ENCODE results near the gene RBFOX2.

- TF ChIP-seq SMC3 (IDR thresholded peaks at IDR 0.05; ENCODE audit: low read depth, low read length) (no peak), RXRA (IDR thresholded peaks at IDR 0.05; ENCODE audit: borderline replicate concordance, low read depth) (no peak)
Measured at GRCh38 chr22:35997438-35997837, 31.2 kb downstream of the RBFOX2 start.
